Epidermal melanocyte (primary cell): Measurements from ENCODE around the gene SEMA3G.

Experiments used
- DNase-seq: peaks from one replicate; pipeline ENCODE4 v3.0.0; 2011; ENCODE audit warnings: low spot score; ENCODE audit not compliant: insufficient read length

The SEMA3G gene

GRCh38 chr3:52444860-52445793 is at the start of gene SEMA3G:
Gene SEMA3G, minus strand, starts transcription at chr3:52445103. Its CDS starts 76 bp downstream, at chr3:52445027.
- DNase-seq: no peak

- DNase-seq: no peak
These were observed 49.5 kb upstream of the SEMA3G start for GRCh38 chr3:52494445-52494844.

GRCh38 chr3:52493232-52494017 is 48.5 kb upstream of the SEMA3G start:
- DNase-seq: no peak

GRCh38 chr3:52492059-52492458 is 47.2 kb upstream of the SEMA3G start:
- no peak for DNase-seq

GRCh38 chr3:52490939-52491526 is 46.1 kb upstream of the SEMA3G start:
- DNase-seq: no peak

- DNase-seq: no peak
These were observed 45.4 kb upstream of the SEMA3G start for GRCh38 chr3:52490035-52490938.

GRCh38 chr3:52489453-52489852 is 44.5 kb upstream of the SEMA3G start:
- DNase-seq: no peak

- no peak for DNase-seq
These were observed 43.8 kb upstream of the SEMA3G start for GRCh38 chr3:52488746-52489145.

GRCh38 chr3:52487788-52488691 is 43.1 kb upstream of the SEMA3G start:
- no peak for DNase-seq

- no peak for DNase-seq
These were observed 42.3 kb upstream of the SEMA3G start for GRCh38 chr3:52487050-52487787.

GRCh38 chr3:52484680-52485461 is 40.0 kb upstream of the SEMA3G start:
- DNase-seq: no peak

GRCh38 chr3:52483577-52484381 is 38.9 kb upstream of the SEMA3G start:
- peak; percentile 41 for DNase-seq

- DNase-seq: no peak
These were observed 38.2 kb upstream of the SEMA3G start for GRCh38 chr3:52483081-52483480.

GRCh38 chr3:52481819-52482521 is 37.1 kb upstream of the SEMA3G start:
- DNase-seq: no peak

GRCh38 chr3:52480768-52481715 is 36.1 kb upstream of the SEMA3G start:
- DNase-seq: no peak
